HUES48 (cell line): Measurements from ENCODE around the gene PLXDC1.

Experiments
- H3K27ac ChIP-seq: one replicate; pipeline ENCODE4 v1.7.0; 2013; ENCODE audit warnings: low read depth, low read length, inconsistent platforms
- H3K27me3 ChIP-seq: 2 replicates; pipeline ENCODE4 v1.6.1; 2013; ENCODE audit warnings: mild to moderate bottlenecking, low read length; ENCODE audit not compliant: control insufficient read depth, insufficient read depth
- H3K36me3 ChIP-seq: 2 replicates; pipeline ENCODE4 v1.6.1; 2013; ENCODE audit warnings: low read length; ENCODE audit not compliant: control insufficient read depth, insufficient read depth
- H3K4me1 ChIP-seq: 2 replicates; pipeline ENCODE4 v1.6.1; 2013; ENCODE audit warnings: mild to moderate bottlenecking, low read length; ENCODE audit not compliant: control insufficient read depth, insufficient read depth
- H3K4me3 ChIP-seq: 2 replicates; pipeline ENCODE4 v1.5.1; 2013; ENCODE audit warnings: mild to moderate bottlenecking, low read depth, low read length
- H3K9ac ChIP-seq: 2 replicates; pipeline ENCODE4 v1.6.1; 2013; ENCODE audit warnings: mild to moderate bottlenecking, low read depth, low read length, moderate library complexity
- H3K9me3 ChIP-seq: 2 replicates; pipeline ENCODE4 v1.6.1; 2013; ENCODE audit warnings: low read length; ENCODE audit not compliant: control insufficient read depth, insufficient read depth

PLXDC1 gene

DNA sequence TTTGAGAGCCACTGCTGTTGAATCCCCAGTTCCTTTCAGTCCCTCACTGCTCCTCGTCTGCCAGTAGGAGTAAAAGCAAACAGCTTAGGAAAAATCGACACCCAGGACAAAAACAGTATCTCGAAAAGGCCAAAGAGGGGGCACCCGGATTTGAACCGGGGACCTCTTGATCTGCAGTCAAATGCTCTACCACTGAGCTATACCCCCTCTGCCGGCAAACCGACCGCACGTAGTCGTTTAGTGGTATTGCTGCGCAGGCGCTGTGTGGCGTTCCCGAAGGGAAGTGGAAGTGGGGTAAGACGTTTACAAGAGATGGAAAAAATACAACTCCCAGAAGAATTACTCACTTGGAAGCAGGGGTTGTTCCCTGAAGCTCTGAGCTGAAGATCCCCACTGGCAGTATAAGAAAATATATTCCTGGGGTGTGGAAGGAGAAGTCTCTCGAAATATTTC is 2.2 kb upstream of the PLXDC1 start:
- Histone ChIP-seq H3K4me3 (peak overlapping the region; percentile 98), H3K27ac (peak overlapping the region; percentile 40), H3K9me3 (no peaks in the 10 kb centered on the region), H3K36me3 (no peaks in the 10 kb centered on the region), H3K27me3 (peaks cover 36% of the 10 kb centered on the region), H3K4me1 (peaks cover 3% of the 10 kb centered on the region; the same call in 1 of the 2 replicates), H3K9ac (peak overlapping the region; percentile 56)

- Histone ChIP-seq H3K9ac (no peak overlapping the region), H3K27me3 (peaks cover 36% of the 10 kb centered on the region), H3K36me3 (no peaks in the 10 kb centered on the region), H3K4me1 (peaks cover 3% of the 10 kb centered on the region; the same call in 1 of the 2 replicates), H3K9me3 (no peaks in the 10 kb centered on the region), H3K4me3 (peak overlapping the region; percentile 98), H3K27ac (no peak overlapping the region)
Observed at GRCh38 chr17:39151943-39152818, 744 bp upstream of the PLXDC1 start.

- Histone ChIP-seq H3K4me1 (peaks cover 3% of the 10 kb centered on the region; the same call in 1 of the 2 replicates), H3K9me3 (no peaks in the 10 kb centered on the region), H3K27ac (no peak overlapping the region), H3K9ac (no peak overlapping the region), H3K36me3 (no peaks in the 10 kb centered on the region), H3K27me3 (peaks cover 36% of the 10 kb centered on the region), H3K4me3 (peak overlapping the region; percentile 58)
Observed at GRCh38 chr17:39150795-39151149, 665 bp downstream of the PLXDC1 start.

DNA sequence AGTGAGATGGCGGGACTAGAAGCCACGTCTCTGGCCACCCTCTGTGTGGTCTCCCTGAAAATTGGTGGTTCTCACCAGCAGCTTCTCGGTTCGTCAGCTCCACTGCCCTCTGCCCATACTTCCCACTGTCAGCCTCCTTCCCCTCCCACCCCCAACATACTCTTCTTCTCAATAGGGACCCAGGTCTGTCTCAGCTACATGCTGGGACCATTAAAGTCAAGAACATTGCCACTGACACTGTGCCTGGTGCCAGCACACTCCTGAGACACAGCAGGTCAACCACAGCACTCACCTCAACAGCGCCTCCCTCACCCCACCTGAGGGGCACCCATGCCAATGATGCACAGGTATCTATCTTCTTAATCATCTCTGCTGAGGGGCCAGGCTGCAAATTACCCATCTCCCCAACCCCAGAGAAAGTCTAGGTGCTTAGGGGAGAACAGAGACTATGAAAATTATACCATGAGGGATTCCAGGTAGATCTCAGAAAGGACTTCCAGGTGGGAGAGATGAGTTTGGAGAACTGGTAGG is 1.3 kb downstream of the PLXDC1 start:
- Histone ChIP-seq H3K4me1 (peaks cover 3% of the 10 kb centered on the region; the same call in 1 of the 2 replicates), H3K27me3 (peaks cover 36% of the 10 kb centered on the region)

DNA sequence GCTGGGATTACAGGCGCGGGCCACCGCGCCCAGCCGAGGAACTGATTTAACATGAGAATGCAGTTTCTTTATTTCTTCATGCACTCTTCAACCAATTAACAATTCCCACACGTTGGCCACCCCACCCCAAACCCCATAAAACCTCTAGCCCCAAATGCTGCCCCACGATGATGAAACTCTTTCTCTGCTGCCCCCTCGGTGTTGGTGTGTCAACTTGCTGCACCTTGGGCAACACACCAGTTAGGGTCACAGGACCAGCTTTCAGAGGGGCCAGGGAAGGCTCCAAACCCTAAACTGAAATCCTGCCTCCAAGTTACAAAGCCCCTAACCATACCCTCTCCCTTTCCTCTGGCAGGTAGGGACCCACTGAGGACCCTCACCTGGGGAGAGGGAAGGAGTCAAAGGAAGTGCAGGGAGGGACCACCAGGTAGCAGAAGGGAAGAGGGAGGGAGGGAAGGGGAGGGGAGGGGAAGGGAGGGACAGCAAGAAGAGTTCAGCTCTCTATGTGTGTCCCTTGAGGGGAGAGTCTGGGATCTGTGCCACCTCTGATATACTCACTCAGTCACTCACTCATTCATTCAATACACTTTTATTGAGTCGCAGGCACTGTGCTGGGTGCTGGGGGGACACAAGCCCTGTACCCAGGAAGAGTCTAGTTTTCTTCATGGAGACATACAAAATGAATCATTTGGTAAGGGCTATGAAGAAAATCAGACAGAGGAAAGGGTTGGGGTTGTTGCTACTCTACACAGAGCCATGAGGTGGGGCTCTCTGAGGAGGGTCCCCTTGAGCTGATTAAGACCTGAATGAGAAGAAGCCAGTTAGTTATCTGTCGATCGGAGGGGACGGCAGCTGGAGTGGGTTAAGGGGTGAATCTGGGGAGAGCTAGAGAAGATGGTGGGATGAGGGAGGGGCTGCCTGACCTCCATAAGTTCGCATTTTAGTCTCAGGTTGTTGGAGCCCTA is 3.9 kb downstream of the PLXDC1 start:
- H3K9me3 ChIP-seq = no peaks in the 10 kb centered on the region
- peaks cover 36% of the 10 kb centered on the region for H3K27me3 ChIP-seq
- H3K27ac ChIP-seq = no peak overlapping the region
- peaks cover 3% of the 10 kb centered on the region; the same call in 1 of the 2 replicates for H3K4me1 ChIP-seq
- no peaks in the 10 kb centered on the region for H3K36me3 ChIP-seq
- no peak overlapping the region for H3K4me3 ChIP-seq
- no peak overlapping the region for H3K9ac ChIP-seq

More for the DNA sequence above, 1.3 kb downstream of the PLXDC1 start:
- Histone ChIP-seq H3K27ac (no peak overlapping the region), H3K9me3 (no peaks in the 10 kb centered on the region), H3K9ac (no peak overlapping the region), H3K36me3 (no peaks in the 10 kb centered on the region), H3K4me3 (no peak overlapping the region)

DNA sequence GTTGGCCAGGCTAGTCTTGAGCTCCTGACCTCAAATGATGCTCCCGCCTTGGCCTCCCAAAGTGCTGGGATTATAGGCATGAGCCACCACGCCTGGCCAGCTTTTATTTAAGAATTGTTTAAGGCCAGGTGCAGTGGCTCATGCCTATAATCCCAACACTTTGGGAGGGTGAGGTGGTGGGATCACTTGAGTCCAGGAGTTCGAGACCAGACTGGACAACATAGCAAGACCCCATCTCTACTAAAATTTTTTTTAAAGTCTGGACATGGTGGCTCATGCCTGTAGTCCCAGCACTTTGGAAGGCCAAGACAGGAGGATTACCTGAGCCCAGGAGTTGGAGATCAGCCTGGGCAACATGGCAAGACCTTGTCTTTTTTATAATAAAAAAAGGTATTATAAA is 5.2 kb downstream of the PLXDC1 start:
- Histone ChIP-seq H3K4me3 (no peak overlapping the region), H3K4me1 (no peaks in the 10 kb centered on the region), H3K27me3 (peaks cover 26% of the 10 kb centered on the region), H3K9me3 (peaks cover 1% of the 10 kb centered on the region; the same call in 1 of the 2 replicates), H3K9ac (no peak overlapping the region), H3K36me3 (no peaks in the 10 kb centered on the region), H3K27ac (no peak overlapping the region)

- H3K4me3 ChIP-seq = no peak overlapping the region
- H3K27me3 ChIP-seq = peaks cover 14% of the 10 kb centered on the region
- H3K27ac ChIP-seq = no peak overlapping the region
- no peak overlapping the region for H3K9ac ChIP-seq
- H3K4me1 ChIP-seq = no peaks in the 10 kb centered on the region
- H3K36me3 ChIP-seq = no peaks in the 10 kb centered on the region
- peaks cover 2% of the 10 kb centered on the region; the same call in 1 of the 2 replicates for H3K9me3 ChIP-seq
Observed at GRCh38 chr17:39145143-39145542, 6.3 kb downstream of the PLXDC1 start.

DNA sequence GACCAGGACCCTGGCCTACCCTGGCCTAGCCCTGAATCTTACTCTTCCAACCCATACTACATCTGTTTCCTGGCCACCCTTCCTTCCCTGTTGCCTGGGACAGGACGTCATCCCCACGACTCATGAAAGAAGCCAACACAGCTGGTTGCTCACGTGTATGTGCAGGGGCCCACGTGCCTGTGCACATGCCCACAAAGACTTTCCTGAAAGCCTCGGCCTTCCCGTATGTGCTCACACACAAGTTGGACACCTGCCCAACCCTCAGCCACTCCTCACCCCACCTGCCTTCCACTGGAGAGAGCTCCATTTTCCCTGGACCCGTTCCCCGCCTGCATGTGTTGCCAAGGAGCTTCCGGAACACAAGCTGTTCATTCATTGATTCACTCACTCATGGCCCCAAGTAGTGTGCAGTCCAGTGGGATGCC is 7.0 kb downstream of the PLXDC1 start:
- Histone ChIP-seq H3K9me3 (peaks cover 2% of the 10 kb centered on the region; the same call in 1 of the 2 replicates), H3K27me3 (peaks cover 7% of the 10 kb centered on the region; the same call in 1 of the 2 replicates), H3K4me1 (no peaks in the 10 kb centered on the region), H3K9ac (no peak overlapping the region), H3K36me3 (no peaks in the 10 kb centered on the region), H3K4me3 (no peak overlapping the region), H3K27ac (no peak overlapping the region)

DNA sequence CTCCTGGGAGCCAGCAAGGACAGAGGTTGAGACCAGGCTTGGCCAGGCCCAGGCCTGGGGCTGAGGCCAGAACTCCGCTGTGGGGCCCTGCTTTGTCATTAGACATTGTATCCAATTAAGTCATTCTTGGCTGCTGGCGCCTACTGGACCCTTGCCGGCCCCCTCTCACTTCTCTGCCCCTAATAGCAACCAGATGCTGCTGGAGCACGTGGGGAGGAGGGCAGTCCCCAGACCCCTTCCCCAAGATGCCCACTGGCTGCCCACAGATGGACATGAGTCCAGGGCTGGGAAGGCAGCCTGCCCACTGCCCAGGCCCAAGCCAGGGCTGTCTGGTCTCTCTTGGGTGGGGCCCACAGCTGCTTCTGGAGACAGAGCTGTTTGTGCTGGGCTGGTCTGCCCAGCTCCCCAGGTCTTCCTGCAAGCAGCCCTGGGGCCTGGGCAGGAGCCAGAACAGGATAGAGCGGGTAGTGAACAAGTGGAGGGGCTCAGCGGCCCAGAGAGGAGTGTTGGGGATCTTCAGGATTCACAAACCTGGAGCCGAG is 7.8 kb downstream of the PLXDC1 start:
- peaks cover 2% of the 10 kb centered on the region; the same call in 1 of the 2 replicates for H3K9me3 ChIP-seq
- H3K36me3 ChIP-seq = no peaks in the 10 kb centered on the region
- no peaks in the 10 kb centered on the region for H3K27me3 ChIP-seq
- no peak overlapping the region for H3K4me3 ChIP-seq
- H3K9ac ChIP-seq = no peak overlapping the region
- H3K27ac ChIP-seq = no peak overlapping the region
- H3K4me1 ChIP-seq = no peaks in the 10 kb centered on the region

DNA sequence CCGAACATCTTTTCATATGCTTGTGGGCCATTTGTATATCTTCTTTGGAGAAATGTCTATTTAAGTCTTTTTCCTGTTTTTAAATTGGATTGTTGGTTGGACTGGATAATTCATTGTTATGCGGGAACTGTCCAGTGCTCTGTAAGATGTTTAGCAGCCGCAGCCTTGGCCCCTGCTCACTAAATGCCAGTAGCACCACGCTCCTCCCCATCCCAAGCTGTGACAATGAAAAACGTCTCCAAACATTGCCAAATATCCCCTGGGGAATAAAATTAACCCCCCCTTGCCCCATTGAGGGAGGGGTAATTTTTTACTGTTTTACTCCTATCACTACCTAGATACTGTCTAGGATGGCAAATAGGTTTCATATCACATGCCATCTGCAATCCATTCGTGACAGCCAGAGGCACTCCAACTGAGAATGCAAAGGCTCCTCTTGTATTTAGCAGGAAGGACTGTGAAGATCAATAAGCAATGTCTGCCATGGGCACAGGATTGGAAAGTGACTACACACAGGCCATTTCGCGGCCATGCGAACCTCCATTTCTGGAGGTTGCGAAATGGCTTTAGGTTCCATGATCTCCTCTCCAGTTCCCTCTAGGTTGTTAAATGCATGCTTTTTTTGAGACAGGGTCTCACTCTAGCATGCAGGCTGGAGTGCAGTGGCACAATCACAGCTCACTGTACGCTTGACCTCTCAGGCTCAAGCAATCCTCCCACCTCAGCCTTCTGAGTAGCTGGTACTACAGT is 9.3 kb downstream of the PLXDC1 start:
- Histone ChIP-seq H3K27ac (no peak overlapping the region), H3K9me3 (peaks cover 2% of the 10 kb centered on the region; the same call in 1 of the 2 replicates), H3K9ac (no peak overlapping the region), H3K4me3 (no peak overlapping the region), H3K36me3 (no peaks in the 10 kb centered on the region), H3K27me3 (no peaks in the 10 kb centered on the region), H3K4me1 (no peaks in the 10 kb centered on the region)
